Adipocyte (in vitro differentiated cells): ENCODE measurements around the gene ZNF48.

ENCODE experiments used
- DNase-seq: peaks from one replicate; pipeline ENCODE4 v3.0.0-alpha.2; 2015; ENCODE audit warnings: low read depth
- H3K27me3 ChIP-seq: replicated peaks from 2 replicates; pipeline ENCODE4 v1.7.0; 2013; ENCODE audit warnings: mild to moderate bottlenecking, low read length, moderate library complexity; ENCODE audit not compliant: control insufficient read depth, insufficient read depth
- H3K36me3 ChIP-seq: 2 replicates; pipeline ENCODE4 v1.7.0; 2013; ENCODE audit warnings: low read length, mild to moderate bottlenecking, moderate library complexity; ENCODE audit not compliant: control insufficient read depth, insufficient read depth, severe bottlenecking
- H3K4me1 ChIP-seq: 2 replicates; pipeline ENCODE4 v1.7.0; 2013; ENCODE audit warnings: mild to moderate bottlenecking, low read length, moderate library complexity; ENCODE audit not compliant: control insufficient read depth, insufficient read depth
- H3K4me3 ChIP-seq: 2 replicates; pipeline ENCODE4 v1.7.0; 2013; ENCODE audit warnings: mild to moderate bottlenecking, low read length, moderate library complexity
- H3K9ac ChIP-seq: 2 replicates; pipeline ENCODE4 v1.7.0; 2013; ENCODE audit warnings: mild to moderate bottlenecking, low read length, moderate library complexity
- H3K9me3 ChIP-seq: 2 replicates; pipeline ENCODE4 v1.7.0; 2013; ENCODE audit warnings: mild to moderate bottlenecking, low read length, moderate library complexity; ENCODE audit not compliant: control insufficient read depth

Gene ZNF48

GRCh38 chr16:30354423-30355143 lies 40.6 kb upstream of the ZNF48 start:
- no peaks in the 10 kb centered on the region for H3K9me3 ChIP-seq
- DNase-seq: peak; percentile 49

DNA sequence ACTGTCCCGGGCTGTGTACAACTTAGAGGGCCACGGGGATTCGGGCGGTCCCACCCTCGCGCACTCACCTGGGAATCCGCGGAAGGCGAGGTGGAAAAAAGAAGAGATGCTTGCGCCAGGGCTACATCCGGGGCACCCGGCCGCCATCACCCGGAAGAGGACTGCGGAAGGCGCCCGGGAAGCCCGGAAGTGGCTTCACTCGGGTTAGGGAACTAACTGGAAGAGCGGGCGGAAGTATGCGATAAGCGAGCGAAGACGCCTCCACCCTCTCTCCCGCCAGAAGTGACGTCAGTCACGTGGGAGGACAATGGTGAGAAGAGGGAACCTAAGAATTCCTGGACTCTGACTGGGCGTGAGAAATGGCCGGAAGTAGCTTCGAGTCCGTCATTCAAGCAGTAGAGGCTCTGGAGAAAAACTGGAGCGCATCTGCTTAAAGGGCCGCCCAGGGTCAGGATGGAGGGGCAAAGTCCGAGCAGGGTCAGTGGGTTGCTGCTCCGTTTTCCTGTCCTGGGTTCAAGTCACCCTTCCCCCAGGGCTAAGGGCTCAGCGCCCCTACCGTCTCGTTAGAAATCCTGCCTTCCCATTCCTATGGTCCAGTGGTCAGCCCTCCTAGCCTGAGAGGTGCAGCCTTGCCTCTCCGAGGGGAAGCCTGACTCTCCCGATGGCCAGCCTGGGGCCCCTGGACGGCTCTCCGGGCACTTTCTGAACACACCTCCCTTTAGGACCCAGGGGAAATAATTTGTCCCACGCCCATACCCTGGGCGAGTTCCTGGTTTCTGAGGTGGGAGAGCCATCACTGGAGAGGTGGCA lies 39.9 kb upstream of the ZNF48 start, which contains the start of gene CD2BP2:
TSS of gene CD2BP2 (minus strand) at position 165 of the 810 bp plus-strand sequence. CDS start 627 bp downstream, outside the sequence.
- H3K9ac ChIP-seq: peak within 1 kb of the TSS; percentile 90
- H3K36me3 ChIP-seq: peaks cover 46% of the 10 kb centered on the region
- peak; percentile 99 for DNase-seq
- no peaks in the 10 kb centered on the region for H3K9me3 ChIP-seq
- no peaks in the 10 kb centered on the region for H3K27me3 ChIP-seq
- peak within 1 kb of the TSS; percentile 87 for H3K4me3 ChIP-seq
- peaks cover 57% of the 10 kb centered on the region for H3K4me1 ChIP-seq

More at GRCh38 chr16:30354423-30355143, 40.6 kb upstream of the ZNF48 start:
- Histone ChIP-seq H3K27me3 (no peaks in the 10 kb centered on the region), H3K4me3 (peak overlapping the region; percentile 87), H3K36me3 (peaks cover 47% of the 10 kb centered on the region), H3K4me1 (peaks cover 57% of the 10 kb centered on the region), H3K9ac (peak overlapping the region; percentile 90)

DNA sequence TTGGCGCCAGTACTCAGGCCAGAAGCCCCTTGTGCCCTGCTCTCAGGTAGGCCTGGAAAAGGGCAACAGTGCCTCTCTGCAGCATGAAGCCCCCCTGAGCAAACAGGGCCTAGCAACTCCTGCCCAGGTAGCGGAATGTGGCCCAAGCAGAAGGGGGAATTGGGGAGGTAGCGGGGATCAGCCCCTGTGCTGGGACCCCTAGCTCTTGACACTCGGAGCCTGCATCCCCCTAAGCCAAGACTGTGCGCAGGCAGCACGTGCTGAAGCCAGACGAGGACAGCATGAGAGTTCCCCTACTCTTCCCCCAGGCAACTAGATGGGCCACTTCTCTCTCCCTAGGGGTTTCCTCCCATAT lies 39.3 kb upstream of the ZNF48 start:
- Histone ChIP-seq H3K9me3 (no peaks in the 10 kb centered on the region), H3K36me3 (peaks cover 46% of the 10 kb centered on the region)

DNA sequence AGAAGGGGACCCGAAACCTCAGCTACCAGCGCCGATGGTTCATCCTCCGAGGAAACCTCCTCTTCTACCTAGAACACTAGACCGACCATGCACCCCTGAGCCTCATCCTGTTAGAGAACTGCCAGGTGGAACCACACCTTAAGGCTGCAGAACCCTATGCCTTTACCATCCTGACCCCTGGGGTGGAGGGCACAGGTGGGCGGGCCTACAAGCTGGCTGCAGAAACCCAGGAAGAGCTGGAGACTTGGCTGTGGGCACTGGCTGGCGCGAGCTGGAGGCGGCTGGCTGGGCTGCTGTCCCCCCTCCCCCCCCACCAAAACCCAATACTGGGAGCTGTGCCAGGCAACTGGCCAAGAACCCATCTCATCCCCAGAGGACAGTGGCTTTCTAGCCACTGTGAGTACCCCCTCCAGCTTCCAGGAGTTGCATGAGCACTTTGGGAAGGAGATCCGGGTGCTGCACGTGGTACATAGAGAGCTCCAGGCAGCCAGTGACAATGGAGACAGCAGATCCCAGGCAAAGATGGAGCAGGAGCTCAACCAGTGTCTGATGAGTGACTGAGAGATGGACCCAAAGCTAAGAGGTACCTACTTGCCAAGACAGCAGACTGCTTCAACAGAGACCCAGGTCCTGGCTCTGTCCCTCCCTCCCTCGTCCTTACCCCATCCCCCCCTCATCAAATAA lies 38.7 kb upstream of the ZNF48 start:
- peak overlapping the region; percentile 90 for H3K9ac ChIP-seq
- H3K36me3 ChIP-seq: peaks cover 46% of the 10 kb centered on the region
- no peaks in the 10 kb centered on the region for H3K27me3 ChIP-seq
- no peaks in the 10 kb centered on the region for H3K9me3 ChIP-seq
- H3K4me3 ChIP-seq: peak overlapping the region; percentile 87
- no peak for DNase-seq
- peaks cover 52% of the 10 kb centered on the region for H3K4me1 ChIP-seq

More for the DNA sequence above, 39.3 kb upstream of the ZNF48 start:
- H3K4me3 ChIP-seq: peak overlapping the region; percentile 87
- H3K4me1 ChIP-seq: peaks cover 57% of the 10 kb centered on the region
- H3K27me3 ChIP-seq: no peaks in the 10 kb centered on the region
- no peak for DNase-seq
- peak overlapping the region; percentile 90 for H3K9ac ChIP-seq

DNA sequence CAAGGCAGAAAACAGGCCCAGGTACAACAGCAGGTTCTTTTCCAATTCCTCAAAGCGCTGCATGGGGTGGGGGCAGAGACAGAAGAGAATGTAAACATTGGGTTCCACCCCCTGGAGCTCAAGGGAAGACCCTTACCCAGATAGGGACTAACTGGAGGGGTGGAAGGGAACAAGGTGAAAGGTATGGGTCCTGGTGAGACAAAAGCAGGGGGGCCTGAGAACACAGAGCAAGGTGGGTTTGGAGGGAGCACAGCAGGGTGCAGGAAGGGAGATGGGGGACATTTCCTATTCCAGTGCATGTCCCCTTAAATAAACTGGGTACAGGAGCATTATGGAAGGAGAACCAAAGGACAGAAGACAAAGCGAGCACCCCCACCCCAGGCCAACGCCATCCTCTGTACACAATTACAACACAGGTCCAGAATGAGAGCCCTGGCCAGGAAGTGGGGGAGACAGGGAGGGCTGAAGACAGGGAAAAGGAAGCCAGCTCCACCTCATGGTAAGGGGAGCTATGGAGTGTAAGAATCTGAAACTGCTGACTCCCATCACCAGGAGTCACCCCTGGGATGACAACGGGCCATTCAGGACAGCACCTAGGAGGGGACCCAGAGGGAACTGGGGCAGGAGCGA lies 38.0 kb upstream of the ZNF48 start:
- no peak overlapping the region for H3K4me3 ChIP-seq
- H3K4me1 ChIP-seq: peaks cover 45% of the 10 kb centered on the region
- H3K27me3 ChIP-seq: no peaks in the 10 kb centered on the region
- H3K36me3 ChIP-seq: peaks cover 47% of the 10 kb centered on the region
- H3K9me3 ChIP-seq: no peaks in the 10 kb centered on the region
- peak overlapping the region; percentile 35 for H3K9ac ChIP-seq
- DNase-seq: no peak

DNA sequence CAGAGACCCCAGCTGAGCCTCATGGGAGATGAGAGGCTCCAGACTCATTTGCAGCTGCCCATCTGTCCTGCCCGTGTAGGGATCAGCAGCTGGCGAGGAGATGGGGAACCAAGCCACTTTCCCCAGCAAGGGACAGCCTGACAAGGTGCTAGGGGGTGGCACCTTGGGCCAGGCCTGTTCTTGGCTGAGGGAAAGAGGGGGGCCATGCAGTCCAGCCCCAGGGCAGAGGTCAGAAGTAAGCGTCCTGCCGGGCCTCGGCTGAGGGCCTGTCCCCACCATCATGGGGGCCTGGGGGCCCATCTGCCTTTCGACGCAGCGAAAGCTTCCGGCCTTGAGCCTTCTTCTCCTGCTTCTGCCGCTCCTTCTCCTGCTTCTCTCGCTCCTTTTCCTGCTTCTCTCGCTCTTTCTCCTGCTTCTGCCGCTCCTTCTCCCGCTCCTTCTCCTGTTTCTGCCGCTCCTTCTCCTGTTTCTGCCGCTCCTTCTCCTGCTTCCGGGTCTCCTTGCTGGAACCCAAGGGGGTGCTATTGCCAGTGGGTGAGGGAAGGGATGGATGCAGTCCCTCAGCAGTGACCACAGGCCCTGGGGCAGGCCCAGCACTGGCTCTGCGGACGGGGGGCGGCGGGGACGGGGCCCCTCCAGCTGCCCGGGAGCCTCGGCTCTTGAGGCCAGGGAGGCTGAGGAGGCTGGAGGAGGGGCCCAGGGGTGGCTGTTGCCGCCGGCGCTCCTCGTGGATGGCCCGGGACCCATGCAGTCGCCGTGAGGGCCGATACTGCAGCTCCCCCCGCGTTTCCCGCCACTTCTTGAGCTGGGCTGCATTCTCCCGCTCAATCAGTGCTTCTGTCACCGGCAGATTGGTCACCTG lies 37.3 kb upstream of the ZNF48 start:
- Histone ChIP-seq H3K36me3 (peaks cover 47% of the 10 kb centered on the region), H3K4me1 (peaks cover 38% of the 10 kb centered on the region), H3K4me3 (no peak overlapping the region), H3K9me3 (no peaks in the 10 kb centered on the region), H3K9ac (peak overlapping the region; percentile 35), H3K27me3 (no peaks in the 10 kb centered on the region)
- no peak for DNase-seq

DNA sequence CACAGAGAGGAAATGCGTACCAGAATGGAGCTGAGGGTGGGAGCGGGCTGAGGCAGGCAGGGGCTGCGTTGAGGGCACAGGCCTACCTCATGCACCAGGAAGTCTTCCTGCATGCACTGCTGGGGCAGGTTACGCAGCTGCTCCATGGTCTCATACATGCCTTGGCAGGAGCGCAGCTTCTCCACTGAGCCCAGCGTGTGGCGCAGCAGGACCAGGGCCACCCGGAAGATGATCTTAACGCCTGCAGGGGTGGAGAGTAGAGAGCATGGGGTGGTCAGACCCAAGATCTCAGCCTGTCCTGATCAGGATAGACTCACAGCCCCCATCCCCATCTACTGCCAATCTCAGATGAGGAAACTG lies 36.7 kb upstream of the ZNF48 start:
- peaks cover 36% of the 10 kb centered on the region for H3K4me1 ChIP-seq
- H3K27me3 ChIP-seq: no peaks in the 10 kb centered on the region
- no peak overlapping the region for H3K4me3 ChIP-seq
- H3K9ac ChIP-seq: peak overlapping the region; percentile 16
- peaks cover 45% of the 10 kb centered on the region for H3K36me3 ChIP-seq
- no peaks in the 10 kb centered on the region for H3K9me3 ChIP-seq
- DNase-seq: no peak

DNA sequence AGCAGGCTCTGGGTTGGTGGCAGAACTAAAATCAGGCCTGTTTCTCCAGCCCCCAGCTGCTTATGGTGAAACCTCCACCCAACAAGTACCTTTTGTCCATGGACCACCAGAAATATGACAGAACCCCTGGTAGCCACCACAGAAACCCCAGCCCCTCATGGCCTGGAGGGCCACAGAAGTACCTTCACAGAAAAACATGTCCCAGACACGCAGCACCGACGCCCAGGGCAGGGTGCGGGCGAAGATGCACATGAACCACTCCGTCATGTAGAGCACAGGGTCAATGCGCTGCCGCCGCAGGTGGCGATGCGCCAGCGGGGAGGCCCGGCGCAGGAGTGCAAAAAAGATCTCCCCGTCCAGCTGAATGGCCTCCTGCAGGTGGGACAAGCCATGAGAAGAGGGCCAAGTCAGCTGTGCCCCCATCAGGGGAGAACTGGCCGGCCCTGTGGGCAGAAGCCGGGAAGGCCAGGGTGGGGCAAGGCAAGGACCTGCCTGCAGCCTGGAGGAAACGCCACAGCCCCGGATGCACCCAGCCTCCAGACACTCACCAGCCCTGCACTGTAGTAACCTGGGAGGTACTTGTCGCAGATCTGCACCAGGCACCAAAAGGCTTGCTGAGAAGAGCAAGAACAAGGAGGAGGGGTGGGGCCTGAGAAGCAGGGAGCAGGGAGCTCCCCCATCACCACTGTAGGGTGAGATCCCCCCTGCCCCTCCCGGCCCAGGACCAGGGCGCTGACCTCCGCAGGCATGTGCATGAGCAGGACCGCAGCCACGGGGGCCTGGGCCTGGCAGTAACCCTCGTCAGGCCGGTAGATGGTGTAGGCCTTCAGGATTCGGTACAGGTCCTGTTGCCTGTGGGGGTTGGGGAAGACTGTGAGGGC lies 36.0 kb upstream of the ZNF48 start:
- Histone ChIP-seq H3K9me3 (no peaks in the 10 kb centered on the region), H3K4me3 (no peak overlapping the region), H3K9ac (no peak overlapping the region), H3K36me3 (peaks cover 45% of the 10 kb centered on the region), H3K4me1 (peaks cover 29% of the 10 kb centered on the region), H3K27me3 (no peaks in the 10 kb centered on the region)
- no peak for DNase-seq

DNA sequence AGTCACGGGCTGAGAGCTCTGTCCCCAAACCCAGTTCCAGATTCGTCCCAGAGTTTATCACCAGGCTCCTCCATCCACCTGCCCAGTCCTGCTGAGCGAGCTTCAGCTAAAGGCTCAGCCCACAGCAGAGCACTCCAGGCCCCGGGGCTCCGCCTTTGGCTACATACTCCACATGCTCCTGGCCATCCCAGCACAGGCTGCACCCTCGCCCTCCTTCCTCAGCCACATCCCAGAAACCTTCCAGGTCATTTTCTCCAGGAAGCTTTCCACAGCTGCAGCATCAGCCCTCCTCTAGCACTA lies 35.4 kb upstream of the ZNF48 start:
- Histone ChIP-seq H3K36me3 (peaks cover 50% of the 10 kb centered on the region), H3K4me3 (no peak overlapping the region), H3K9me3 (no peaks in the 10 kb centered on the region), H3K4me1 (peaks cover 27% of the 10 kb centered on the region), H3K9ac (no peak overlapping the region), H3K27me3 (no peaks in the 10 kb centered on the region)
- DNase-seq: no peak

- DNase-seq: no peak
- no peaks in the 10 kb centered on the region for H3K9me3 ChIP-seq
- no peaks in the 10 kb centered on the region for H3K27me3 ChIP-seq
- H3K4me1 ChIP-seq: peaks cover 18% of the 10 kb centered on the region
- H3K36me3 ChIP-seq: peaks cover 60% of the 10 kb centered on the region
- H3K9ac ChIP-seq: no peak overlapping the region
- H3K4me3 ChIP-seq: no peak overlapping the region
Measured at GRCh38 chr16:30361180-30361579, 34.0 kb upstream of the ZNF48 start.
